IMR-90 (cell line): ENCODE results near the gene KCNQ5.

Source experiments
- BHLHE40 ChIP-seq: fragments of 150-350 bp; IDR thresholded peaks from 2 replicates; pipeline ENCODE4 v1.6.1; 2016; ENCODE audit warnings: mild to moderate bottlenecking, low read depth, low read length
- CEBPB ChIP-seq: IDR thresholded peaks from 2 replicates; pipeline ENCODE4 v1.6.1; 2012; ENCODE audit warnings: low read depth, low read length, improper control_type of control experiment
- CTCF ChIP-seq: conservative IDR thresholded peaks from 2 replicates; pipeline ENCODE4 v1.5.1; 2012; ENCODE audit warnings: mild to moderate bottlenecking, low read depth, low read length, improper control_type of control experiment
- MXI1 ChIP-seq: IDR thresholded peaks from 2 replicates; pipeline ENCODE4 v1.6.1; 2012; ENCODE audit warnings: low read depth, mild to moderate bottlenecking, low read length, moderate library complexity, borderline replicate concordance
- POLR2A ChIP-seq: IDR thresholded peaks from 2 replicates; pipeline ENCODE4 v1.6.1; 2012; ENCODE audit warnings: mild to moderate bottlenecking, low read depth, low read length
- RCOR1 ChIP-seq: IDR thresholded peaks from 2 replicates; pipeline ENCODE4 v1.6.1; 2012; ENCODE audit warnings: mild to moderate bottlenecking, low read length, improper control_type of control experiment; ENCODE audit not compliant: insufficient replicate concordance
- RFX5 ChIP-seq: IDR thresholded peaks from 2 replicates; pipeline ENCODE4 v1.8.0; 2012; ENCODE audit warnings: low read depth, mild to moderate bottlenecking, low read length, moderate library complexity
- SMC3 ChIP-seq: fragments of 150-350 bp; IDR thresholded peaks from 2 replicates; pipeline ENCODE4 v1.6.1; 2016; ENCODE audit warnings: low read depth, mild to moderate bottlenecking, antibody characterized with exemption, low read length, moderate library complexity
- TF ChIP-seq, protein P1 (sequence below): fragments of 150-350 bp; IDR thresholded peaks from 2 replicates; pipeline ENCODE4 v1.6.1; 2017; ENCODE audit warnings: mild to moderate bottlenecking, antibody characterized with exemption, low read length, low read depth

- no peak for TF ChIP-seq RFX5
- TF ChIP-seq CTCF = no peak
- no peak for TF ChIP-seq RCOR1
- no peak for TF ChIP-seq SMC3
- TF ChIP-seq POLR2A = no peak
- no peak for TF ChIP-seq BHLHE40
- no peak for TF ChIP-seq CEBPB
- TF ChIP-seq, protein P1, sequence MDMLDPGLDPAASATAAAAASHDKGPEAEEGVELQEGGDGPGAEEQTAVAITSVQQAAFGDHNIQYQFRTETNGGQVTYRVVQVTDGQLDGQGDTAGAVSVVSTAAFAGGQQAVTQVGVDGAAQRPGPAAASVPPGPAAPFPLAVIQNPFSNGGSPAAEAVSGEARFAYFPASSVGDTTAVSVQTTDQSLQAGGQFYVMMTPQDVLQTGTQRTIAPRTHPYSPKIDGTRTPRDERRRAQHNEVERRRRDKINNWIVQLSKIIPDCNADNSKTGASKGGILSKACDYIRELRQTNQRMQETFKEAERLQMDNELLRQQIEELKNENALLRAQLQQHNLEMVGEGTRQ = no peak
- no peak for TF ChIP-seq MXI1
Observed at GRCh38 chr6:72788188-72788587, 166.3 kb downstream of the KCNQ5 start.
